IMR-90 (cell line): ENCODE data around the gene EML1. TPM values are rescaled to one million over a fixed set of nuclear protein-coding genes. Genes with fewer than 3 reads are reported as not detected.

Experiments used
- ATAC-seq: fragments of 200-7000 bp; cut with Tn5 transposase; 2 replicates; pipeline ENCODE4 v1.9.1; 2020; ENCODE audit warnings: low read depth, mild to moderate bottlenecking, moderate library complexity
- BruUV-seq: library from RNA; stranded (reverse); fragments of 400-500 nt; replicated peaks from 2 replicates; lab custom pipeline; 2021; lab: Mats Ljungman, UMichigan
- CTCF ChIA-PET: fragments of 300-600 bp; formaldehyde crosslinking; extraction: SDS; loops from one replicate; lab custom pipeline; 2021; ENCODE audit warnings: antibody characterized with exemption; lab: Yijun Ruan, JAX
- POLR2A ChIA-PET: fragments of 300-600 bp; sonication (Branson Sonifier 250); formaldehyde crosslinking; loops from one replicate; lab custom pipeline; 2022; ENCODE audit warnings: antibody characterized with exemption; ENCODE audit not compliant: unreplicated experiment; lab: Charles Lee
- DNase-seq: peaks from one replicate; pipeline ENCODE4 v3.0.0; 2013
- H2AFZ ChIP-seq: replicated peaks from 2 replicates; pipeline ENCODE3; 2013; ENCODE audit warnings: low read length, mild to moderate bottlenecking; ENCODE audit not compliant: poor library complexity
- H2AK5ac ChIP-seq: 2 replicates; pipeline ENCODE4 v1.6.1; 2013; ENCODE audit warnings: low read depth, low read length, inconsistent platforms
- H2AK9ac ChIP-seq: replicated peaks from 2 replicates; pipeline ENCODE3; 2013; ENCODE audit warnings: mild to moderate bottlenecking, low read depth, low read length, moderate library complexity; ENCODE audit not compliant: poor library complexity
- H2BK120ac ChIP-seq: 2 replicates; pipeline ENCODE4 v1.6.1; 2013; ENCODE audit warnings: low read depth, low read length, inconsistent platforms
- H2BK15ac ChIP-seq: 3 replicates; pipeline ENCODE4 v1.6.1; 2013; ENCODE audit warnings: low read depth, low read length, inconsistent platforms
- H2BK20ac ChIP-seq: 2 replicates; pipeline ENCODE4 v1.6.1; 2013; ENCODE audit warnings: low read depth, mild to moderate bottlenecking, inconsistent platforms, low read length, moderate library complexity
- H2BK5ac ChIP-seq: 2 replicates; pipeline ENCODE4 v1.6.1; 2013; ENCODE audit warnings: mild to moderate bottlenecking, low read depth, low read length, inconsistent platforms; ENCODE audit not compliant: poor library complexity, severe bottlenecking
- H3K14ac ChIP-seq: replicated peaks from 2 replicates; pipeline ENCODE4 v1.6.1; 2013; ENCODE audit warnings: low read depth, low read length, inconsistent platforms
- H3K18ac ChIP-seq: 2 replicates; pipeline ENCODE4 v1.6.1; 2013; ENCODE audit warnings: low read depth, low read length, control low read depth
- H3K23ac ChIP-seq: 2 replicates; pipeline ENCODE4 v1.6.1; 2013; ENCODE audit warnings: low read depth, low read length, inconsistent platforms
- H3K27ac ChIP-seq: 2 replicates; pipeline ENCODE4 v1.5.1; 2013; ENCODE audit warnings: mild to moderate bottlenecking, control low read depth, low read length; ENCODE audit not compliant: insufficient read depth
- H3K27me3 ChIP-seq: 2 replicates; pipeline ENCODE4 v1.6.1; 2013; ENCODE audit warnings: low read length; ENCODE audit not compliant: control insufficient read depth, insufficient read depth
- H3K36me3 ChIP-seq: 2 replicates; pipeline ENCODE4 v1.6.1; 2013; ENCODE audit warnings: low read length, mixed read lengths; ENCODE audit not compliant: control insufficient read depth, insufficient read depth
- H3K4ac ChIP-seq: 2 replicates; pipeline ENCODE4 v1.6.1; 2013; ENCODE audit warnings: low read depth, low read length, inconsistent platforms
- H3K4me1 ChIP-seq: 2 replicates; pipeline ENCODE4 v1.6.1; 2013; ENCODE audit warnings: low read length, mixed read lengths; ENCODE audit not compliant: control insufficient read depth, insufficient read depth
- H3K4me2 ChIP-seq: 2 replicates; pipeline ENCODE4 v1.6.1; 2013; ENCODE audit warnings: low read depth, mild to moderate bottlenecking, control low read depth, low read length, moderate library complexity
- H3K4me3 ChIP-seq: 2 replicates; pipeline ENCODE4 v1.5.1; 2013; ENCODE audit warnings: low read depth, mild to moderate bottlenecking, control low read depth, low read length, moderate library complexity; ENCODE audit not compliant: insufficient read depth
- H3K56ac ChIP-seq: 2 replicates; pipeline ENCODE4 v1.6.1; 2013; ENCODE audit warnings: low read length, inconsistent platforms; ENCODE audit not compliant: insufficient read depth; ENCODE audit errors: extremely low read depth
- H3K79me1 ChIP-seq, 2 experiments: 2 replicates each; pipeline ENCODE4 v1.6.1; 2013; ENCODE audit warnings: low read length in 2 of 2, inconsistent platforms in 1 of 2, low read depth in 1 of 2
- H3K9ac ChIP-seq: 2 replicates; pipeline ENCODE4 v1.6.1; 2013; ENCODE audit warnings: low read depth, low read length, control low read depth
- H3K9me1 ChIP-seq: 2 replicates; pipeline ENCODE4 v1.6.1; 2013; ENCODE audit warnings: low read length, inconsistent platforms; ENCODE audit not compliant: insufficient read depth
- H3K9me3 ChIP-seq: 2 replicates; pipeline ENCODE4 v1.6.1; 2013; ENCODE audit warnings: low read length; ENCODE audit not compliant: control insufficient read depth, insufficient read depth
- H4K20me1 ChIP-seq: 2 replicates; pipeline ENCODE4 v1.6.1; 2013; ENCODE audit warnings: low read length, inconsistent platforms; ENCODE audit not compliant: insufficient read depth
- H4K5ac ChIP-seq: 2 replicates; pipeline ENCODE4 v1.6.1; 2013; ENCODE audit warnings: mild to moderate bottlenecking, low read depth, low read length, control low read depth
- H4K8ac ChIP-seq, 2 experiments: 2 replicates each; pipeline ENCODE4 v1.6.1; 2013; ENCODE audit warnings: low read depth in 2 of 2, low read length in 2 of 2, control low read depth in 1 of 2, inconsistent platforms in 1 of 2
- H4K91ac ChIP-seq: 2 replicates; pipeline ENCODE4 v1.6.1; 2013; ENCODE audit warnings: low read depth, low read length, inconsistent platforms; ENCODE audit not compliant: insufficient read depth
- BHLHE40 ChIP-seq: fragments of 150-350 bp; IDR thresholded peaks from 2 replicates; pipeline ENCODE4 v1.6.1; 2016; ENCODE audit warnings: mild to moderate bottlenecking, low read depth, low read length
- CEBPB ChIP-seq: IDR thresholded peaks from 2 replicates; pipeline ENCODE4 v1.6.1; 2012; ENCODE audit warnings: low read depth, low read length, improper control_type of control experiment
- CHD1 ChIP-seq: IDR thresholded peaks from 2 replicates; pipeline ENCODE4 v1.6.1; 2012; ENCODE audit warnings: low read depth, low read length, improper control_type of control experiment
- FOS ChIP-seq: fragments of 150-350 bp; IDR thresholded peaks from 2 replicates; pipeline ENCODE4 v1.6.1; 2016; ENCODE audit warnings: low read depth, low read length
- MAFK ChIP-seq: IDR thresholded peaks from 2 replicates; pipeline ENCODE4 v1.6.1; 2012; ENCODE audit warnings: low read depth, low read length, improper control_type of control experiment
- MAZ ChIP-seq: IDR thresholded peaks from 2 replicates; pipeline ENCODE4 v1.6.1; 2012; ENCODE audit warnings: low read depth, mild to moderate bottlenecking, low read length, improper control_type of control experiment, moderate library complexity, borderline replicate concordance
- MXI1 ChIP-seq: IDR thresholded peaks from 2 replicates; pipeline ENCODE4 v1.6.1; 2012; ENCODE audit warnings: low read depth, mild to moderate bottlenecking, low read length, moderate library complexity, borderline replicate concordance
- NFE2L2 ChIP-seq: fragments of 150-350 bp; IDR thresholded peaks from 2 replicates; pipeline ENCODE4 v1.6.1; 2016; ENCODE audit warnings: low read depth, mild to moderate bottlenecking, low read length
- POLR2A ChIP-seq: IDR thresholded peaks from 2 replicates; pipeline ENCODE4 v1.6.1; 2012; ENCODE audit warnings: mild to moderate bottlenecking, low read depth, low read length
- RAD21 ChIP-seq: IDR thresholded peaks from 2 replicates; pipeline ENCODE4 v1.6.1; 2012; ENCODE audit warnings: low read length, improper control_type of control experiment
- RCOR1 ChIP-seq: IDR thresholded peaks from 2 replicates; pipeline ENCODE4 v1.6.1; 2012; ENCODE audit warnings: mild to moderate bottlenecking, low read length, improper control_type of control experiment; ENCODE audit not compliant: insufficient replicate concordance
- RFX5 ChIP-seq: IDR thresholded peaks from 2 replicates; pipeline ENCODE4 v1.8.0; 2012; ENCODE audit warnings: low read depth, mild to moderate bottlenecking, low read length, moderate library complexity
- SMC3 ChIP-seq: fragments of 150-350 bp; IDR thresholded peaks from 2 replicates; pipeline ENCODE4 v1.6.1; 2016; ENCODE audit warnings: low read depth, mild to moderate bottlenecking, antibody characterized with exemption, low read length, moderate library complexity
- WGBS, 2 experiments: methylation state at CpG; one replicate each; pipeline versions ENCODE4 v1.1.5 to v1.1.7; 2013; ENCODE audit warnings: missing lambda C conversion rate in 2 of 2; ENCODE audit not compliant: insufficient read length in 1 of 2; ENCODE audit errors: extremely low coverage in 2 of 2; 5-methylcytosine and 5-hydroxymethylcytosine counted together
- dilution Hi-C: fragments of 300-500 bp; cut with HindIII; formaldehyde crosslinking; loops from one replicate; pipeline ENCODE4 v1.14.3; 2018; ENCODE audit warnings: low sequenced_read_pairs; ENCODE audit not compliant: unreplicated experiment
- in situ Hi-C: fragments of 300-500 bp; cut with MboI; formaldehyde crosslinking; loops from 3 replicates; pipeline ENCODE4 v1.14.3; 2019; ENCODE audit warnings: low sequenced_read_pairs, inconsistent platforms, mixed read lengths
- intact Hi-C: fragments of 100-400 bp; cut with micrococcal nuclease; formaldehyde crosslinking; loops from 2 replicates; pipeline ENCODE4 v1.10.0; 2022
- polyA plus RNA-seq, 3 experiments: library from polyadenylated mRNA; depleted of rRNA; stranded (reverse); fragments of >200 nt; gene quantifications; 2 replicates each; pipeline ENCODE4 v1.2.3, GENCODE V29; 2012; ENCODE audit warnings: low replicate concordance in 1 of 3
- total RNA-seq: library from RNA; depleted of rRNA; stranded (reverse); fragments of >200 nt; gene quantifications from 2 replicates; pipeline ENCODE4 v1.2.3, GENCODE V29; 2012
- TF ChIP-seq, protein P1 (sequence below): fragments of 150-350 bp; IDR thresholded peaks from 2 replicates; pipeline ENCODE4 v1.6.1; 2017; ENCODE audit warnings: mild to moderate bottlenecking, antibody characterized with exemption, low read length, low read depth
- TF ChIP-seq, protein P2 (sequence below): fragments of 150-350 bp; IDR thresholded peaks from 2 replicates; pipeline ENCODE4 v1.6.1; 2016; ENCODE audit warnings: low read depth, mild to moderate bottlenecking, low read length, moderate library complexity, borderline replicate concordance
- TF ChIP-seq, protein P3 (sequence below): conservative IDR thresholded peaks from 2 replicates; pipeline ENCODE4 v1.5.1; 2012; ENCODE audit warnings: mild to moderate bottlenecking, low read depth, low read length, improper control_type of control experiment

Gene EML1
- total and polyA plus RNA-seq, 2 of the 4 experiments (the other 2 are of a cell fraction) = 14.0 to 42.3 TPM

DNA sequence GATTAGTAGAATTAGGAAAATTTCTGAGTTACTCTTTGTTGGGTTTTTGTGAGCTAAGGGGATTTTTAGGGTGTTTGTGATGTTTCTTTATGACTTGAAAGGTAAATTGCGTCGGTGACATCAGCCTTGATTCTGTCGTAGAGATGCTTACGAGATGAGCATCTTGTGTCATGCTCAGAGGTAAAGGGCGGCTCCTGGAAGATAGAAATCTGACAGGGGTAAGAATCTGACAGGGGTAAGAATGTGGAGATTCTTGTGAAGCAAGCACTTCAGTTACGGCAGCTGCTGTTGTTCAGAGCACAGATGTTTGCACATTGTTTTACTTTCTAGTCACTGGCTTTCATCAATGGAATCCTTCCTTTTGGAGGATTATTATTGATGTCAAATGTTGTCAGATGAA lies 22.5 kb downstream of the EML1 start:
- intact Hi-C loops (no loop called here), dilution Hi-C loops (no loop called here), in situ Hi-C loops (no loop called here)
- ChIA-PET CTCF (no interaction called here), POLR2A (no interaction called here)
- no peak for TF ChIP-seq RAD21
- TF ChIP-seq, protein P1, sequence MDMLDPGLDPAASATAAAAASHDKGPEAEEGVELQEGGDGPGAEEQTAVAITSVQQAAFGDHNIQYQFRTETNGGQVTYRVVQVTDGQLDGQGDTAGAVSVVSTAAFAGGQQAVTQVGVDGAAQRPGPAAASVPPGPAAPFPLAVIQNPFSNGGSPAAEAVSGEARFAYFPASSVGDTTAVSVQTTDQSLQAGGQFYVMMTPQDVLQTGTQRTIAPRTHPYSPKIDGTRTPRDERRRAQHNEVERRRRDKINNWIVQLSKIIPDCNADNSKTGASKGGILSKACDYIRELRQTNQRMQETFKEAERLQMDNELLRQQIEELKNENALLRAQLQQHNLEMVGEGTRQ = no peak
- TF ChIP-seq RCOR1 = no peak
- no peak for TF ChIP-seq RFX5
- TF ChIP-seq NFE2L2 = no peak
- TF ChIP-seq, protein P2, sequence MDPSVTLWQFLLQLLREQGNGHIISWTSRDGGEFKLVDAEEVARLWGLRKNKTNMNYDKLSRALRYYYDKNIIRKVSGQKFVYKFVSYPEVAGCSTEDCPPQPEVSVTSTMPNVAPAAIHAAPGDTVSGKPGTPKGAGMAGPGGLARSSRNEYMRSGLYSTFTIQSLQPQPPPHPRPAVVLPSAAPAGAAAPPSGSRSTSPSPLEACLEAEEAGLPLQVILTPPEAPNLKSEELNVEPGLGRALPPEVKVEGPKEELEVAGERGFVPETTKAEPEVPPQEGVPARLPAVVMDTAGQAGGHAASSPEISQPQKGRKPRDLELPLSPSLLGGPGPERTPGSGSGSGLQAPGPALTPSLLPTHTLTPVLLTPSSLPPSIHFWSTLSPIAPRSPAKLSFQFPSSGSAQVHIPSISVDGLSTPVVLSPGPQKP = no peak
- TF ChIP-seq FOS = no peak
- TF ChIP-seq MAZ = no peak
- no peak for TF ChIP-seq MAFK
- no peak for TF ChIP-seq POLR2A
- TF ChIP-seq BHLHE40 = no peak
- TF ChIP-seq MXI1 = no peak
- no peak for TF ChIP-seq SMC3
- no peak for TF ChIP-seq CHD1
- TF ChIP-seq, protein P3, sequence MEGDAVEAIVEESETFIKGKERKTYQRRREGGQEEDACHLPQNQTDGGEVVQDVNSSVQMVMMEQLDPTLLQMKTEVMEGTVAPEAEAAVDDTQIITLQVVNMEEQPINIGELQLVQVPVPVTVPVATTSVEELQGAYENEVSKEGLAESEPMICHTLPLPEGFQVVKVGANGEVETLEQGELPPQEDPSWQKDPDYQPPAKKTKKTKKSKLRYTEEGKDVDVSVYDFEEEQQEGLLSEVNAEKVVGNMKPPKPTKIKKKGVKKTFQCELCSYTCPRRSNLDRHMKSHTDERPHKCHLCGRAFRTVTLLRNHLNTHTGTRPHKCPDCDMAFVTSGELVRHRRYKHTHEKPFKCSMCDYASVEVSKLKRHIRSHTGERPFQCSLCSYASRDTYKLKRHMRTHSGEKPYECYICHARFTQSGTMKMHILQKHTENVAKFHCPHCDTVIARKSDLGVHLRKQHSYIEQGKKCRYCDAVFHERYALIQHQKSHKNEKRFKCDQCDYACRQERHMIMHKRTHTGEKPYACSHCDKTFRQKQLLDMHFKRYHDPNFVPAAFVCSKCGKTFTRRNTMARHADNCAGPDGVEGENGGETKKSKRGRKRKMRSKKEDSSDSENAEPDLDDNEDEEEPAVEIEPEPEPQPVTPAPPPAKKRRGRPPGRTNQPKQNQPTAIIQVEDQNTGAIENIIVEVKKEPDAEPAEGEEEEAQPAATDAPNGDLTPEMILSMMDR = no peak
- no peak for TF ChIP-seq CEBPB
- Histone ChIP-seq H2BK20ac (no peak overlapping the region), H3K23ac (no peak overlapping the region), H3K36me3 (peaks cover 7% of the 10 kb centered on the region), H3K27ac (no peak overlapping the region), H2BK15ac (no peak overlapping the region), H4K20me1 (peaks cover 80% of the 10 kb centered on the region), H3K4me1 (peaks cover 6% of the 10 kb centered on the region), H3K9ac (no peak overlapping the region), H3K79me1 (peaks cover 28 to 68% of the 10 kb centered on the region in 2 experiments), H4K8ac (no peak overlapping the region), H2AK9ac (no peak overlapping the region), H3K27me3 (peaks cover 5% of the 10 kb centered on the region), H3K56ac (no peak overlapping the region), H3K18ac (no peak overlapping the region), H4K5ac (no peak overlapping the region), H2AFZ (no peak overlapping the region), H3K4ac (no peak overlapping the region), H3K9me1 (peaks cover 11% of the 10 kb centered on the region), H3K4me3 (no peak overlapping the region), H3K9me3 (no peaks in the 10 kb centered on the region), H3K14ac (no peak overlapping the region), H2BK120ac (no peak overlapping the region), H2BK5ac (no peak overlapping the region), H4K91ac (no peak overlapping the region), H3K4me2 (no peak overlapping the region), H2AK5ac (no peak overlapping the region)
- BruUV-seq = no TSS peak
- no peak for ATAC-seq
- no peak for DNase-seq
- WGBS, 2 experiments = 93% methylated on average over 3 of the region's 6 CpGs; no CpG with 5 or more reads in 1 of the 2 experiments
